ENCODE measurements around the gene ADPRHL1.
"Not testable (repeated sequence)": the region's sequence is repeated elsewhere in the genome, so short reads cannot be mapped to it uniquely, and the experiment has no call there.

Gene ADPRHL1

GRCh38 chr13:113369189-113369588 is 84.1 kb downstream of the ADPRHL1 start:
- no peak for DNase-seq (ENCODE audit: low read depth)

GRCh38 chr13:113368353-113368752 is 84.9 kb downstream of the ADPRHL1 start:
- DNase-seq (ENCODE audit: low read depth), result not testable (repeated sequence)

GRCh38 chr13:113367771-113368170 is 85.5 kb downstream of the ADPRHL1 start:
- DNase-seq (ENCODE audit: low read depth), result no peak

- DNase-seq (ENCODE audit: low read depth), result no peak
Observed at GRCh38 chr13:113367020-113367560, 86.2 kb downstream of the ADPRHL1 start.

- DNase-seq (ENCODE audit: low read depth), result no peak
Observed at GRCh38 chr13:113365971-113366588, 87.2 kb downstream of the ADPRHL1 start.

GRCh38 chr13:113365583-113365970 is 87.7 kb downstream of the ADPRHL1 start:
- DNase-seq (ENCODE audit: low read depth), result no peak

GRCh38 chr13:113364901-113365582 is 88.2 kb downstream of the ADPRHL1 start:
- DNase-seq (ENCODE audit: low read depth), result no peak

- DNase-seq (ENCODE audit: low read depth), result no peak
Observed at GRCh38 chr13:113364311-113364889, 88.9 kb downstream of the ADPRHL1 start.

- no peak for DNase-seq (ENCODE audit: low read depth)
Observed at GRCh38 chr13:113361406-113361805, 91.9 kb downstream of the ADPRHL1 start.

- no peak for DNase-seq (ENCODE audit: low read depth)
Observed at GRCh38 chr13:113360446-113360845, 92.8 kb downstream of the ADPRHL1 start.

- DNase-seq (ENCODE audit: low read depth), result no peak
Observed at GRCh38 chr13:113359571-113359970, 93.7 kb downstream of the ADPRHL1 start.

- DNase-seq (ENCODE audit: low read depth), result no peak
Observed at GRCh38 chr13:113358653-113359190, 94.6 kb downstream of the ADPRHL1 start.

GRCh38 chr13:113357529-113357928 is 95.8 kb downstream of the ADPRHL1 start:
- no peak for DNase-seq (ENCODE audit: low read depth)

- DNase-seq (ENCODE audit: low read depth), result no peak
Observed at GRCh38 chr13:113356596-113356995, 96.7 kb downstream of the ADPRHL1 start.

GRCh38 chr13:113355621-113356020 is 97.7 kb downstream of the ADPRHL1 start:
- no peak for DNase-seq (ENCODE audit: low read depth)

- DNase-seq (ENCODE audit: low read depth), result no peak
Observed at GRCh38 chr13:113354831-113355610, 98.3 kb downstream of the ADPRHL1 start.

- no peak for DNase-seq (ENCODE audit: low read depth)
Observed at GRCh38 chr13:113353254-113353653, 100.0 kb downstream of the ADPRHL1 start.

- no peak for DNase-seq (ENCODE audit: low read depth)
Observed at GRCh38 chr13:113351514-113352026, 101.7 kb downstream of the ADPRHL1 start.

GRCh38 chr13:113350938-113351335 is 102.4 kb downstream of the ADPRHL1 start:
- DNase-seq (ENCODE audit: low read depth), result no peak

- DNase-seq (ENCODE audit: low read depth), result no peak
Observed at GRCh38 chr13:113350065-113350937, 103.0 kb downstream of the ADPRHL1 start.

Data from HS-27A (cell line).